NCI-H187 treated with DMSO at 0.1 percent for 48 hours (cell line): ENCODE data around the gene DUOXA2.
"Not testable (repeated sequence)": the region's sequence is repeated elsewhere in the genome, so short reads cannot be mapped to it uniquely, and the experiment has no call there.

ENCODE experiments used
- DNase-seq: peaks from one replicate; lab custom pipeline; 2025; lab: John Stamatoyannopoulos, UW

The DUOXA2 gene

GRCh38 chr15:45117308-45118130, 3.4 kb downstream of the DUOXA2 start:
- DNase-seq, result no peak

DNA sequence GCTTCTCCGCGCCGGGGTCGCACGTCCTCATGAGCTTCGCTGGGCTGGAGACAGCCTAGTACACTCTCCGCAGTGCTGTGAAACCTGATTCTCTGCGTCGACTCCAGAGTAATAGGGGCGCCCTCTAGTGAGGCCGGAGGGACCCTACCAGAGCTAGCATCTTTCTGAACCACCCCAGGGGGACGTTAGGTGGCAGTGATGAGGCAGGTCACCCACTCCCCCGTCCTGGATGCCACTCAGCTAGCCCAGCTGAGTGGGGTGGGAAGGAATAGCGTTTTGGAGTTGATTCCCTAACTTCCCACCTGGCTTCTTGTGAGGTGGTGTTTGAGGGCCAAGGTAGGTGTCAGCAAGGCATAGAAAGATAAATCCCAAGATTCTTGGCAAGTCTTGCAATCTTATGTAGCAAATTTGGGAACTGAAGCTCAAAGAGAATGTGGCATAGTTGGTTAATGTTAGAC, 4.0 kb downstream of the DUOXA2 start:
- peak; percentile 54 for DNase-seq

DNA sequence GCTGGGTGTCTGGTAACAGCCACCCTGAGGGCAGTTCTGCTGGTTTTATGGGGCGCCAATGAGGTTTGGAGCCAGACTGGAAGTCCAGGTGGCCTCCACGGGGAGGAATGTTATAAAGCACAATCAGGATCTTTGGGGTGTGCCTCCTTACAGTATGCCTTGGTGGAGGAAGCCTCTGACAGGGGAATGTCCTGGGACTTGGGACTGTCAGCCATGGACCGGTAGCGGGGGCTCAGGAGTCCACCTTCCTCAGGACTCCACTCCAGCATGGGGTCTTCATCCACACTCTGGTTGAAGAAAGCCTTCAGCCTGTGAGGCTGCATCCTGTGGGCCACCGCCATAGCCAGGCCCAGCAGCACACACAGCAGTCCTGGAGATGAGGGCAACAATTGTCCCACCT, 4.9 kb downstream of the DUOXA2 start:
- no peak for DNase-seq

DNA sequence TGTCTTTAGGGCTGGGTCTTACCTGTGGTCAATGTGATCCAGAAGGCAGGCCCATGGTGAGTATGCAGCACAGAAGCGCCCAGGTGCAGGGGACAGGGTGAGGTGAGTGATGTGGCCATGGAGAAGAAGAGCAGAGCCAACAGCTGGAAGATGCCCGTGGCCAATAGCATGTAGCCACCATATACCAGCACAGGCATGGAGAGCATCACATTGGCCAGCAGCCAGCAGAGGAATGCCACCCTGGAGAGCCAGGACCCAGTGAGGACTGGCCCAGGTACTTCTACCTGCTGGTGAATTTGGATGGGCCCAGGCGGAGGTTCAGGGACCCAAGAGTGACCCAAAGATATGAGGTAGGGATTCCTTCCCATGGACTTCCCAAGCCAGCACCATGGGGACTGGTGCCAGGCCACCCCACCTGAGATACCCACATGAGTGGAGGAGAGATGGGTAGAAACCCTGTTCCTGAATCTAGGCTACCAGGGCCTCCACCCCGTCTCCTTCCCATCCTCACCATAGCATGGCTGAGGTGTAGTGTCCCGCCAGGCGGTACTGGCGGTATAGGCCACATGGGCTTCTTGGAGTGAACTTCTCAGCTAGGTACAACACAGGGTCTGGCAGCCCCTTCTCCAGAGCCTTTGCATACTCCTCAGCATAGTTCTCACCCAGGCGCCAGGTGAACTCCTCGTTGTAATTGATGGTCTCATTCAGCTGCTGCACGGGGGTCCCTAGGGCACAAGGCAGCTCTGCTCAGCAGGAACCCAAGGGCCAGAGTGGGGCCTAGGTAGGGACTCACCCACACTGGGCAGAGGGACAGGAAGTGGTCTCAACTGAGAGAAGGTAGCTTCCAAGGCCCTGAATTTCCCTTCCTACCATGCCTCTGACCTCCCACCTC, 6.2 kb downstream of the DUOXA2 start:
- no peak for DNase-seq

- no peak for DNase-seq
Measured at GRCh38 chr15:45121020-45121419, 6.9 kb downstream of the DUOXA2 start.

- no peak for DNase-seq
Measured at GRCh38 chr15:45121706-45122417, 7.7 kb downstream of the DUOXA2 start.

- DNase-seq, result no peak
Measured at GRCh38 chr15:45122719-45123118, 8.6 kb downstream of the DUOXA2 start.

- DNase-seq, result no peak
Measured at GRCh38 chr15:45123397-45123796, 9.3 kb downstream of the DUOXA2 start.

DNA sequence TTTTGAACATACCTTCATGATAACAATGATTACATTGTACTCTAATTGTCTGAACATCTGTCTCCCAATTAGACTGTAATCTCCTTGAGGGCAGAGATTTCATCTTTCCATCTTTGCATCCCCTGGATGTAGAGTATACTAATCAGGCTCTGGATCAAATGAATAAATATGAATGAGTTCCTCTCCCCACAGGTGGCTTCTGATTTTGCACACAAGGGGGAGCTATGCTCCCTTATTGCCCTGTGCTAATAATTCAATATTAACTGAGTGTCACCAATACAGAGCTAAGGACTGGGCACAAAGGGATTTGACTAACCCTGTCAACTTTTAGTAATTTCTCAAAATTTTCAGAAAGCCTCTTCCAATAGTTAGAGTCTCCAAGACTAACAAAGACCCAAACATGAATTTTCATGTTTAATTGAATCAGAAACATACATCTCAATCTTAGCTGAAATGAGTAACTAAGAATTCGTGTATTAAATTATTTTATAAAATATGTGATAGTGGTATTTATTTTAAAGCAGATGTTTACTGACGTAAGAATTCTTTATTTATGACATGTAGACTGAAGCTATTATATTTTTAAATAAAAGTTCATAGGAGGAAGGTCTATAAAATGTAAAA, 12.5 kb downstream of the DUOXA2 start:
- no peak for DNase-seq

DNA sequence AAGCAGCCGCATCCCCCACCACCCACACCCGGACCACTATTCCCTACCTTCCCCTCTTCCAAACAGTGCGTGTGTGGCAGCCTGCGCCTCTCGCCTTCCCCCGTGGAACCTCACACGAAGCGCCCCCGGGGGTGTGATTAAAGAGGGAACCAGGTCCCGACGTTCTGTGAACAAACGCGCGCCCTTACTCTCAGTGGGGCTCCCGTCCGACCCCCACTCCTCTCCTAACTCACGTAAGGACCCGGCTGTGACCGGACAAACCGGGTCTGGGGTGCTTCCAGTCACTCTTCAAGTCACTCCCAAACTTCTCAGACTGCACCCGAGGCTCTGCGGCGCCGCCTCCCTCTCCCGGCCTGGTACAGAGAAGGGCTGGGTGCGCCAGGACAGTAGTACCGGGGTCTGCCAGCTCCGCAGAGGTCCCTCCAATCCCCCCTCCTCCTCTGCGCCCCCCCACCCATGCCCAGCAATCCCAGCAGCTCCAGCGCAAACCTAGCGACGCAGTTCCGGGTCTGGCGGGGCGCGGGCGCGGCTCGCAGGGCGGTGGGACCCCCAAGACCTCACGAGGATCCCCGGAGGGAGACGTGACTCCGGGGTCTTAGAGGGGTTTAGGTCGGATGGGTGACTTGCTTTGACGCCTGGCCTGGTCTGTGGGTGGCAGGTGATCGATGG, 15.0 kb downstream of the DUOXA2 start:
- DNase-seq, result no peak

- DNase-seq, result no peak
Measured at GRCh38 chr15:45129651-45130129, 15.6 kb downstream of the DUOXA2 start, which contains the start of the genes DUOX1 and DUOXA1. Gene DUOX1, plus strand, starts transcription at chr15:45129994. Its CDS starts 1,973 bp downstream, at chr15:45131967. Gene DUOXA1, minus strand, starts transcription at chr15:45129879. Its CDS starts 6,865 bp downstream, at chr15:45123014.

DNA sequence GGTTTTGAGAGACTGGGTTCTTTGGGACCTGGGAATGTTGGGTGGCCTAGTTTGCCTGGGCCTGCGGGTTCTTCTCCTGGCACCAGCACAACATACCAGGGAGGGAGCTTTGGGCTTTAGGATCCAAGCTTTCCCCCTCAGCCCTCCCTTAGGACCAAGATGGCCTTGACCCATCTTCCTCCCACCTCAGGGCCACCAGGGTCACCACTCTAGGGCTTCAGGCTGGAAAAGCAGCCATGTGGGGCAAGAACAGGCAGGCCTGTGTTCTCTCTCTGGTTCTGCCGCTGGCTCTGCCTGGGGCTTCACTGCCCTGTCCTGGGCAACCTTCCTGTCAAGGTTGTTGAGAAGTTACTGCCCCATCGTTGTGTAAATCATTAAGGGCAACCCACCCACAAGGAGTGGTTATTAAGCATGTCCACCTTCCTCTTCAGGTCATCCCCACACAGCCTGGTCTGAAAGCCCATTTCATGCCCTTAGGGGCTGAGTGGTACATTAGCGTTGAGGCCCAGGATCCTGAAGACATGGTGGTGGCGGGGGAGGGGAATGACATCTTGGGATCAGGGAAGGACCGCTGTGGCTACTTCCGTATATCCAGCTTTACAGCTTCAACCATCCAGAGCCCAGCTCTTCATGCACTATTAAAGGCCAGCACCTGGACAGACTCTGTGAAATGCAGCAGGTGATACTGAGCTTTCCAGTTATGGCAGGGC, 16.3 kb downstream of the DUOXA2 start:
- DNase-seq, result no peak

DNA sequence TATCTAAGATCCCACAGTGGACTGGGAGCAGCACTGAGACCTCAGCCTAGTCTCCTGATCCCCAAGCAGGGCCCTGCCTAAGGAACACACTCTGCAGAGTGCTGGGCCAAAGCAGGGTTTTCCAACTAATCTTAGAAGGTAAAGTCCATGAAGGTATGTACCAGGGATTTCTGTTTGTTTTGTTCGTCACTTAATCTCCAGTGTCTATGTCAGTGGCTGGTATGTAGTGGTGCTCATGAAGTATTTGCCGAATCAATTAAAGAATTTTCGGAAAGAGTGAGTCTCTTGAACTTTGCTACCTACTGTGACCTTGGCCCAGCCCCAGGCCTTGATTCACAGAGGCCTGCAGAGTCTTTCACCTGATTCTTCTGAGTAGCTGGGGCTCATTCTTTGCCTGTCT, 17.4 kb downstream of the DUOXA2 start:
- DNase-seq, result no peak

- no peak for DNase-seq
Measured at GRCh38 chr15:45132844-45133560, 18.9 kb downstream of the DUOXA2 start.

GRCh38 chr15:45133561-45133920, 19.4 kb downstream of the DUOXA2 start:
- DNase-seq, result no peak

DNA sequence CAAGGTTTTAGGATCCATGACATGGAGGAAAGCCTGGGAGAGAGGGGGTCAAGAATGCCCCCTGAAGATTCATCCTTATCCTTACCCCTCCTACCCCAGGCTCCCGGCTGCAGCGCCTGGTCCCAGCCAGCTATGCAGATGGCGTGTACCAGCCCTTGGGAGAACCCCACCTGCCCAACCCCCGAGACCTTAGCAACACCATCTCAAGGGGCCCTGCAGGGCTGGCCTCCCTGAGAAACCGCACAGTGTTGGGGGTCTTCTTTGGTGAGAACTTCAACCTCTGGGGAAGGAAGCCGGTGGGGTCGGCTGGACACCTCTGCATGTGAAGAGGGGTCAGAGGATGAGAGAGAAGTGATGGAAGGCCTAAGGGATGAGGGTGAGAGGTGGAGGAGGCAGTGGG, 19.9 kb downstream of the DUOXA2 start:
- no peak for DNase-seq

DNA sequence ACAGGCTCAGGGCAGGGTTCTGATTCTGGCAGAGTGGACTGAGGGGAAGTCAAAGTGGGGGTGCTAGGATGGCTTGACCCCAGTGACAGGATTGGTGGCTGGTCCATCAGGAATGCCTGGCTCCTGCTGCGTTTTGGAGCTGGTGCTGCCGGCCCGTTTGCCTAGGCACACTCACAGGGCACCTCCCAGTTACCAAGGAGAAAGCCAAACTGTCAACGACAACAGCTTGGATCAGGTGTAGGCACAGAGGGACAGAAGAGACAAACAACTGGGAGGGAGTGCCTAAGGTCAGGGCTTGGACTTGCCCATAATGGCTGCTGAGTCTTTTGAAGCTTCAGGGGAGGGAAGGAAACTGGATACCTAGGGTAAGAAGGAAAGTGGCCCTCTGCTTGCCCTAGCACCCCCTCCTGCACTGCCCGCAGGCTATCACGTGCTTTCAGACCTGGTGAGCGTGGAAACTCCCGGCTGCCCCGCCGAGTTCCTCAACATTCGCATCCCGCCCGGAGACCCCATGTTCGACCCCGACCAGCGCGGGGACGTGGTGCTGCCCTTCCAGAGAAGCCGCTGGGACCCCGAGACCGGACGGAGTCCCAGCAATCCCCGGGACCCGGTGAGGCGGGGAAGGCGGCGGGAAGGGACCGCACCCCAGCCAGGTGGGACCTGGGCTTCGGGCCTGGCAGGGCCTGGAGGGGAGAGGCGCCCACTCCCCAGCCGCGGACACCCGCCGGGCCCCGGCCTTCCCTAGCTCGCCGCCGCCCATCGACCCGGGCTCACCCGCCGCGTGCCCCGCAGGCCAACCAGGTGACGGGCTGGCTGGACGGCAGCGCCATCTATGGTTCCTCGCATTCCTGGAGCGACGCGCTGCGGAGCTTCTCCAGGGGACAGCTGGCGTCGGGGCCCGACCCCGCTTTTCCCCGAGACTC, 20.8 kb downstream of the DUOXA2 start:
- no peak for DNase-seq

GRCh38 chr15:45135705-45136377, 21.7 kb downstream of the DUOXA2 start:
- DNase-seq, result not testable (repeated sequence)
